A673 (cell line): ENCODE measurements around the gene ACACA.

Experiments
- CTCF ChIP-seq: fragments of 300-800, 200-600 bp; sonication (generic); conservative IDR thresholded peaks from 2 replicates; pipeline ENCODE4 v1.5.1; 2017; ENCODE audit warnings: low read depth, mild to moderate bottlenecking, antibody characterized with exemption, low read length, moderate library complexity, mixed read lengths
- EZH2 ChIP-seq: fragments of 200-600 bp; sonication (generic); IDR thresholded peaks from 2 replicates; pipeline ENCODE4 v1.6.1; 2017; ENCODE audit warnings: borderline replicate concordance, low read depth, mild to moderate bottlenecking, mixed read lengths, antibody characterized with exemption, low read length; ENCODE audit not compliant: poor library complexity, severe bottlenecking

DNA sequence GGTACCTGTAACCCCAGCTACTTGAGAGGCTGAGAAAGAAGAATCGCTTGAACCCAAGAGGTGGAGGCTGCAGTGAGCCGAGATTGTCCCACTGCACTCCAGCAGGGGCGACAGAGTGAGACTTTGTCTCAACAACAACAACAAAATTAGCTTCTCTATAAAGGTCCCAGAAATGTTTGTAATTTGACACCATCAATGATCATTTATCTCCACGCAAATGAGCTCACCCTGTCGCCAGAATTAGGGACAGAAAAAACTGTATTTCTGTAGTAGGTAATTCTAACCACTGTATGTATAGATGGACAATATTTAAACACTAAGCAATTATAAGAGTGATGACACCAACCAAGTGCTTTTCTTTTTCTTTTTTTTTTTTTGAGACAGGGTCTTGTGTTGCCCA is 20.2 kb downstream of the ACACA start:
- TF ChIP-seq EZH2, result no peak
- no peak for TF ChIP-seq CTCF
